ENCODE data around the gene USP28. TPM values are rescaled to one million over a fixed set of nuclear protein-coding genes. Genes with fewer than 3 reads are reported as not detected.

USP28 gene
- polyA plus RNA-seq, 1 experiment = 22.6 TPM

DNA sequence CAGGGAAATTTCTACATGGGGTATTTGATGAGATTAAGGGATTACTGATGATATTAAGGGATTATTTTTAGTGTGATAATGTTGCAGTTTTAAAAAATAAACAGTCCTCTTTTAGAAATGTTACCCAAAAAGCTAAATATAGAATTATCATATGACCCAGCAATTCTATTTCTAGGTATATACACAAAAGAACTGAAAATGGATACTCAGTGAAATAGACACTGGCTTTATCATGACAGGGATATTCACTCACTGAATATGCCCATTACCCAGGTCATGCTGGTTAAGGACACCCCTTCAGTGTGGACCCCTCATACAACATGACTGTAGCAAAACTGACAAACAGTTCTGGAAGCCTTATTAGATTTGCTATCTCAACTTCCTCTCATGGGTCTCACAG is 27.8 kb downstream of the USP28 start:
- POLR2A ChIA-PET = no interaction called here
- no peaks in the 10 kb centered on the region for H3K27me3 ChIP-seq (ENCODE audit: control insufficient read depth, insufficient read depth, low read length)
- no peak for TF ChIP-seq CTCF (IDR thresholded peaks at IDR 0.05; ENCODE audit: insufficient read depth, low read depth, low read length)
- no peak for DNase-seq (ENCODE audit: low read depth)
- peaks cover 8% of the 10 kb centered on the region for H3K36me3 ChIP-seq (ENCODE audit: control insufficient read depth, insufficient read depth, low read length)
- H3K4me3 ChIP-seq (ENCODE audit: low read depth, low read length) = no peak overlapping the region
- CTCF ChIA-PET = no interaction called here

DNA sequence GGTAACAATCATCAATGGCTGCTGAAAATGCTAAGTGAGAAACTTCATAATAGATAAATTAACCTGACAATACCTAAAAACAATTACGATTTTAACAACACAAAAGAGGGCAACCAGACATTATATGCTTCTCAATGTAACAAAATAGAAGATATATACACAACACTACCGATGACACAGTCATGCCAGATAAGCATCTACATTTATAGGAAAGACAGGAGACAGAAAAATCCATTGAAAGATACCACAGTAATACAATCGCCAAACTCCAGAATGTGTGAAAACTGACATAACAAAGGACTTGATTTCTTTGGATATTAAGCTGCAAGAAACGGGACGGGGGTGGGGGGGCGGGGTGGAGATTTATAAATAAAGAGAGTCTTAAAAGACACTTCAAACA is 28.3 kb downstream of the USP28 start:
- no peak for DNase-seq (ENCODE audit: low read depth)
- CTCF ChIA-PET = no interaction called here
- Histone ChIP-seq H3K36me3 (ENCODE audit: control insufficient read depth, insufficient read depth, low read length) (peaks cover 8% of the 10 kb centered on the region), H3K4me3 (ENCODE audit: low read depth, low read length) (no peak overlapping the region), H3K27me3 (ENCODE audit: control insufficient read depth, insufficient read depth, low read length) (no peaks in the 10 kb centered on the region)
- POLR2A ChIA-PET = no interaction called here
- no peak for TF ChIP-seq CTCF (IDR thresholded peaks at IDR 0.05; ENCODE audit: insufficient read depth, low read depth, low read length)

GRCh38 chr11:113841691-113842090 is 33.7 kb downstream of the USP28 start:
- CTCF ChIA-PET = interaction anchor here (1.2 kb wide), 1 partner anchor 8 kb away, joined by 4 read pairs; no protein-coding TSS in a partner anchor
- Histone ChIP-seq H3K4me3 (ENCODE audit: low read depth, low read length) (no peak overlapping the region), H3K27me3 (ENCODE audit: control insufficient read depth, insufficient read depth, low read length) (no peaks in the 10 kb centered on the region), H3K36me3 (ENCODE audit: control insufficient read depth, insufficient read depth, low read length) (peaks cover 3% of the 10 kb centered on the region)
- POLR2A ChIA-PET = no interaction called here
- no peak for DNase-seq (ENCODE audit: low read depth)
- no peak for TF ChIP-seq CTCF (IDR thresholded peaks at IDR 0.05; ENCODE audit: insufficient read depth, low read depth, low read length)

DNA sequence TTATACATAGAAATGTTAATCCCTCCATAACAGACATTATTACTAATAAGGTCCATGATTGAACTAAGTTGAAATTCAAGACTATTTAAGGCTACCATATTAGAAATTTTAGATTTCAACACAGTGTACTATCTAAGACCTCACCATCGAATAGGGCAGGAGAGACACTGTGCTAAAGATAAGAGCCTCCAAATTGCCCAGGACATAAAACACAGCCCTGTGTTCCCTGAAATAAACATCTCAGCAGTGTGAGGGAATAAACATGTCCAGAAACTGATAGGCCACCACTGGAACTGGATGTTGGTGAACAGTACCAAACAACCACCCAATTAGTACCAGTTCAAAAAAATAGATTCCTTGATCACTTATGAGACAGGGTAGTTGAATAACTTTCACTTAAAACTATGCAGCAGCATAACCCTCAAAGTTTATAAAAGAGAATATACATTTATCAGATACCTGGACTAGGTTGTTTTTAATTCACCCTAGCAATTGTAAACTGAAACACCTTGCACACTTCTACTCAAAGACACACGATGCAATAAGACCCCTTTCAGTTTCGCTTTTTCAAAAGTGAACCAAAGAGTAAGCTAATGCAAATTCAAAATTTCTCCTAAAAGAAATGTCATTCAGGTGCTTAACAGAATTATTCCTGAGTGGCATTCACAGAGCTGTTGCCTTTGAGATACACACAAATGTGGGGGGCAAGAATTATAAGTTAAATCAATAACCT is 34.3 kb downstream of the USP28 start:
- Histone ChIP-seq H3K27me3 (ENCODE audit: control insufficient read depth, insufficient read depth, low read length) (no peaks in the 10 kb centered on the region), H3K4me3 (ENCODE audit: low read depth, low read length) (no peak overlapping the region), H3K36me3 (ENCODE audit: control insufficient read depth, insufficient read depth, low read length) (peaks cover 3% of the 10 kb centered on the region)
- TF ChIP-seq CTCF (IDR thresholded peaks at IDR 0.05; ENCODE audit: insufficient read depth, low read depth, low read length) = no peak
- DNase-seq (ENCODE audit: low read depth) = no peak
- CTCF ChIA-PET = interaction anchor here (1.2 kb wide), 1 partner anchor 8 kb away, joined by 4 read pairs; no protein-coding TSS in a partner anchor
- POLR2A ChIA-PET = no interaction called here

DNA sequence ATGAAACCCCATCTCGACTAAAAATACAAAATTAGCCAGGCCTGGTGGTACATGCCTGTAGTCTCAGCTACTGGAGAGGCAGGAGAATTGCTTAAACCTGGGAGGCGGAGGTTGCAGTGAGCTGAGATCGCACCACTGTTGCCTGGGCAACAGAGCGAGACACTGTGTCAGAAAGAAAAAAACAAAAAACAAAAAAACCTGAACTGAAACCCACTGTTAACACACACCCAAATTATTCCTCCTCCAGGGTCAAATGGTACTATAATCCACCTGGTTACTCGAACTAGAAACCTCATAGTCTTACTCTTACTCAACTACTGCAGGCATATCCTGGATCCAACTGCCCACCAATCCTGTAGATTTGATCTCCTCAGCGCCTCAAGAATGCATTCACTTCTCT is 35.5 kb downstream of the USP28 start:
- ChIA-PET CTCF (no interaction called here), POLR2A (no interaction called here)
- DNase-seq (ENCODE audit: low read depth) = no peak
- Histone ChIP-seq H3K27me3 (ENCODE audit: control insufficient read depth, insufficient read depth, low read length) (no peaks in the 10 kb centered on the region), H3K4me3 (ENCODE audit: low read depth, low read length) (no peak overlapping the region), H3K36me3 (ENCODE audit: control insufficient read depth, insufficient read depth, low read length) (peaks cover 5% of the 10 kb centered on the region)
- no peak for TF ChIP-seq CTCF (IDR thresholded peaks at IDR 0.05; ENCODE audit: insufficient read depth, low read depth, low read length)

Measured in BJ (cell line).